ENCODE measurements around the gene ADGRF5.

The ADGRF5 gene

DNA sequence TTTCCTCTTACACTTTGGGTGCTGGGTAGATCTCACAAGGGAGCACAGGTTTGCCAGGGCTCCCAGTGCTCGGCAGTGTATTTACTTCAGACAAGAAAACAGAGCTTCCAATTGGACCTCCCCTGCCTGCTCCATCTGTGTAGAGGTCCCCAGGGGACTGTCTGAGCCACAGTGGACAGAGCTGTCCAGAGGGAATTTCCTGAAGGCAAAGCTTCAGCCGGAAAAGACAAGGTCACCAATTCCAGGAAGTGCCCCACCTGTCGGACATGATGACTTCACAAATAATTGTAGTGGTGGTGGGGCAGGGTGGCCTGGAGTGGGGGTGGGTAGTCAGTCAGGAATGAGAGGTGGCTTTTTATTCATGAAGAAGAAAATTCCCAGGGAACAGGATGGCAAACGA is 18.6 kb downstream of the ADGRF5 start:
- no peak overlapping the region for H3K4me3 ChIP-seq (ENCODE audit: low read depth, low read length)
- TF ChIP-seq, protein P1, sequence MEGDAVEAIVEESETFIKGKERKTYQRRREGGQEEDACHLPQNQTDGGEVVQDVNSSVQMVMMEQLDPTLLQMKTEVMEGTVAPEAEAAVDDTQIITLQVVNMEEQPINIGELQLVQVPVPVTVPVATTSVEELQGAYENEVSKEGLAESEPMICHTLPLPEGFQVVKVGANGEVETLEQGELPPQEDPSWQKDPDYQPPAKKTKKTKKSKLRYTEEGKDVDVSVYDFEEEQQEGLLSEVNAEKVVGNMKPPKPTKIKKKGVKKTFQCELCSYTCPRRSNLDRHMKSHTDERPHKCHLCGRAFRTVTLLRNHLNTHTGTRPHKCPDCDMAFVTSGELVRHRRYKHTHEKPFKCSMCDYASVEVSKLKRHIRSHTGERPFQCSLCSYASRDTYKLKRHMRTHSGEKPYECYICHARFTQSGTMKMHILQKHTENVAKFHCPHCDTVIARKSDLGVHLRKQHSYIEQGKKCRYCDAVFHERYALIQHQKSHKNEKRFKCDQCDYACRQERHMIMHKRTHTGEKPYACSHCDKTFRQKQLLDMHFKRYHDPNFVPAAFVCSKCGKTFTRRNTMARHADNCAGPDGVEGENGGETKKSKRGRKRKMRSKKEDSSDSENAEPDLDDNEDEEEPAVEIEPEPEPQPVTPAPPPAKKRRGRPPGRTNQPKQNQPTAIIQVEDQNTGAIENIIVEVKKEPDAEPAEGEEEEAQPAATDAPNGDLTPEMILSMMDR (IDR thresholded peaks at IDR 0.05; ENCODE audit: low read depth, low read length), result no peak

DNA sequence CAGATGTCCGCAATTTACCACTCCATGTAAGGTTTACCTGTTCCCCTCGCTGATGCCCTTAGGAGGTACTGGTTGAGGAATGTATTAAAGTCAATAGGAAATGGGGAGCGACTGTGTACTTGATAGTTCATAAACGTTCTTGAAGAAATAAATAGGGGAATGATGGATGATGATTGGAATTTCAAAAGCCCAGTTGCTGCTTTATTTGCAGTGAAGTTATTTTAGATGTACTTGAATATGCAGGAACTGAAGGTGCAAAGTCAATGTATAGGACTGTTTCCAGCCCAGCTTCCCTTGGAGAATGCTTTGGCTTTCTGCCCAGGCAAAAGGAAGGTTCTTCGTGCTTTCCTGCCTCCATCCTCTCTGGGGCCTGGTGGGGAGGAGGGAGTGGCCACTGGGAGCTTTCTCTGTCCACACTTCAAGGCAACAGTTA is 19.8 kb downstream of the ADGRF5 start:
- no peak overlapping the region for H3K4me3 ChIP-seq (ENCODE audit: low read depth, low read length)
- TF ChIP-seq, protein P1 (IDR thresholded peaks at IDR 0.05; ENCODE audit: low read depth, low read length), result no peak

GRCh38 chr6:46900266-46900665 is 21.5 kb downstream of the ADGRF5 start:
- TF ChIP-seq, protein P1 (IDR thresholded peaks at IDR 0.05; ENCODE audit: low read depth, low read length), result no peak

GRCh38 chr6:46899659-46900058 is 22.1 kb downstream of the ADGRF5 start:
- H3K4me3 ChIP-seq (ENCODE audit: low read depth, low read length), result no peak overlapping the region
- TF ChIP-seq, protein P1 (IDR thresholded peaks at IDR 0.05; ENCODE audit: low read depth, low read length), result no peak

More at GRCh38 chr6:46900266-46900665, 21.5 kb downstream of the ADGRF5 start:
- no peak overlapping the region for H3K4me3 ChIP-seq (ENCODE audit: low read depth, low read length)

GRCh38 chr6:46898006-46898405 is 23.7 kb downstream of the ADGRF5 start:
- no peak overlapping the region for H3K4me3 ChIP-seq (ENCODE audit: low read depth, low read length)
- TF ChIP-seq, protein P1 (IDR thresholded peaks at IDR 0.05; ENCODE audit: low read depth, low read length), result no peak

DNA sequence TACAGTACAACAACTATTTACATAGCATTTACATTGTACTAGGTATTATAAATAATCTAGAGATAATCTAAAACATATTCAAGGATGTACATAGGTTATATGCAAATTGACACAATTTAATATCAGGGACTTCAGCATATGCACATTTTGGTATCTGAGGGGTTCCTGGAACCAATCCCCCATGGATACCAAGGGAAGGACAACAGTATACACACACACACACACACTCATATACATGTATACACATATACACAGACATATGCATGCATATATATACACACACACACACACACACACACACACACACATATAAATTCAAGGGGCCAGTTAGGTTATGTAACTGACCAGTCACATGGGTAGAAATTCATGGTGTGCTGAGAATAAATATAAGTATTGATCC is 24.9 kb downstream of the ADGRF5 start:
- TF ChIP-seq, protein P1 (IDR thresholded peaks at IDR 0.05; ENCODE audit: low read depth, low read length), result no peak
- H3K4me3 ChIP-seq (ENCODE audit: low read depth, low read length), result no peak overlapping the region

- TF ChIP-seq, protein P1 (IDR thresholded peaks at IDR 0.05; ENCODE audit: low read depth, low read length), result no peak
- no peak overlapping the region for H3K4me3 ChIP-seq (ENCODE audit: low read depth, low read length)
Observed at GRCh38 chr6:46895930-46896329, 25.8 kb downstream of the ADGRF5 start.

All from WI38 (cell line).